Mesenchymal stem cell (in vitro differentiated cells and primary cell): ENCODE measurements around the gene ARRDC2. TPM values are rescaled to one million over a fixed set of nuclear protein-coding genes. Genes with fewer than 3 reads are reported as not detected.

Source experiments
- DNase-seq: peaks from one replicate; pipeline ENCODE4 v3.0.0-alpha.2; 2013
- H2AFZ ChIP-seq: one replicate; pipeline ENCODE4 v1.6.1; 2013; ENCODE audit warnings: low read depth, mild to moderate bottlenecking, control low read depth, inconsistent platforms, low read length, moderate library complexity
- H2AK5ac ChIP-seq: 2 replicates; pipeline ENCODE4 v1.6.1; 2013; ENCODE audit warnings: low read length, moderate library complexity, mild to moderate bottlenecking, inconsistent platforms; ENCODE audit not compliant: severe bottlenecking
- H2BK120ac ChIP-seq: one replicate; pipeline ENCODE4 v1.6.1; 2013; ENCODE audit warnings: low read depth, mild to moderate bottlenecking, inconsistent platforms, low read length, moderate library complexity
- H2BK12ac ChIP-seq, 2 experiments: one replicate each; pipeline ENCODE4 v1.6.1; 2013; ENCODE audit warnings: inconsistent platforms in 2 of 2, low read length in 2 of 2, mild to moderate bottlenecking in 2 of 2, moderate library complexity in 2 of 2, control low read depth in 1 of 2
- H2BK15ac ChIP-seq: one replicate; pipeline ENCODE4 v1.6.1; 2013; ENCODE audit warnings: mild to moderate bottlenecking, low read depth, inconsistent platforms; ENCODE audit not compliant: poor library complexity, severe bottlenecking
- H2BK5ac ChIP-seq: 2 replicates; pipeline ENCODE4 v1.6.1; 2013; ENCODE audit warnings: low read depth, mild to moderate bottlenecking, low read length, control low read depth, inconsistent platforms; ENCODE audit not compliant: poor library complexity, severe bottlenecking
- H3K14ac ChIP-seq, 2 experiments: one replicate each; pipeline ENCODE4 v1.6.1; 2013; ENCODE audit warnings: inconsistent platforms in 2 of 2, low read length in 2 of 2, control low read depth in 1 of 2, mild to moderate bottlenecking in 1 of 2, moderate library complexity in 1 of 2
- H3K18ac ChIP-seq, 2 experiments: one replicate each; pipeline ENCODE4 v1.6.1; 2013; ENCODE audit warnings: inconsistent platforms in 2 of 2, low read length in 2 of 2, control low read depth in 1 of 2, low read depth in 1 of 2, mild to moderate bottlenecking in 1 of 2
- H3K23ac ChIP-seq, 2 experiments: one replicate each; pipeline ENCODE4 v1.6.1; 2013; ENCODE audit warnings: inconsistent platforms in 2 of 2, low read length in 2 of 2, mild to moderate bottlenecking in 2 of 2, moderate library complexity in 2 of 2, control low read depth in 1 of 2
- H3K27ac ChIP-seq: 2 replicates; pipeline ENCODE4 v1.5.1; 2013; ENCODE audit warnings: mild to moderate bottlenecking, moderate library complexity, low read length, control low read depth, inconsistent platforms; ENCODE audit not compliant: poor library complexity, severe bottlenecking
- H3K27me3 ChIP-seq, 2 experiments: 2 replicates each; pipeline versions ENCODE4 v1.6.1 to v1.7.0; 2013; ENCODE audit warnings: low read length in 2 of 2, mild to moderate bottlenecking in 2 of 2, moderate library complexity in 2 of 2, control low read depth in 1 of 2, inconsistent platforms in 1 of 2; ENCODE audit not compliant: control insufficient read depth in 1 of 2, insufficient read depth in 1 of 2
- H3K36me3 ChIP-seq, 2 experiments: 2 replicates each; pipeline versions ENCODE4 v1.6.1 to v1.7.0; 2013; ENCODE audit warnings: low read length in 2 of 2, control low read depth in 1 of 2, inconsistent platforms in 1 of 2, low read depth in 1 of 2, mild to moderate bottlenecking in 1 of 2; ENCODE audit not compliant: insufficient read depth in 2 of 2, control insufficient read depth in 1 of 2
- H3K4ac ChIP-seq, 2 experiments: one replicate each; pipeline ENCODE4 v1.6.1; 2013; ENCODE audit warnings: inconsistent platforms in 2 of 2, low read length in 2 of 2, mild to moderate bottlenecking in 2 of 2, moderate library complexity in 2 of 2, control low read depth in 1 of 2, low read depth in 1 of 2
- H3K4me1 ChIP-seq: 2 replicates; pipeline ENCODE4 v1.6.1; 2013; ENCODE audit warnings: low read depth, low read length, control low read depth; ENCODE audit not compliant: control insufficient read depth, insufficient read depth
- H3K4me2 ChIP-seq: 2 replicates; pipeline ENCODE4 v1.6.1; 2013; ENCODE audit warnings: low read length, mild to moderate bottlenecking, inconsistent platforms; ENCODE audit not compliant: poor library complexity, severe bottlenecking
- H3K4me3 ChIP-seq, 2 experiments: 2 replicates each; pipeline versions ENCODE4 v1.5.1 to v1.7.0; 2013; ENCODE audit warnings: low read length in 2 of 2, mild to moderate bottlenecking in 2 of 2, control low read depth in 1 of 2, low read depth in 1 of 2; ENCODE audit not compliant: insufficient read depth in 1 of 2
- H3K79me1 ChIP-seq: replicated peaks from 2 replicates; pipeline ENCODE4 v1.6.1; 2013; ENCODE audit warnings: mild to moderate bottlenecking, control low read depth, low read length, inconsistent platforms; ENCODE audit not compliant: poor library complexity, severe bottlenecking
- H3K9ac ChIP-seq: 2 replicates; pipeline ENCODE4 v1.7.0; 2013; ENCODE audit warnings: mild to moderate bottlenecking, low read length, moderate library complexity
- H3K9me3 ChIP-seq: 2 replicates; pipeline ENCODE4 v1.7.0; 2013; ENCODE audit warnings: mild to moderate bottlenecking, low read length; ENCODE audit not compliant: control insufficient read depth
- H4K8ac ChIP-seq: one replicate; pipeline ENCODE4 v1.6.1; 2013; ENCODE audit warnings: inconsistent platforms, mild to moderate bottlenecking, low read length, moderate library complexity
- H4K91ac ChIP-seq: one replicate; pipeline ENCODE4 v1.6.1; 2013; ENCODE audit warnings: mild to moderate bottlenecking, low read length, inconsistent platforms
- WGBS: methylation state at CpG from one replicate; pipeline ENCODE4 v1.1.7; 2013; ENCODE audit warnings: mixed read lengths; 5-methylcytosine and 5-hydroxymethylcytosine counted together
- small RNA-seq: library from polyadenylated mRNA; stranded (forward); fragments of <200 nt; extraction: miRNeasy Mini kit (QIAGEN cat#:217004); gene quantifications from one replicate; pipeline ENCODE3, GENCODE V24; 2013; ENCODE audit warnings: low read depth

The ARRDC2 gene

DNA sequence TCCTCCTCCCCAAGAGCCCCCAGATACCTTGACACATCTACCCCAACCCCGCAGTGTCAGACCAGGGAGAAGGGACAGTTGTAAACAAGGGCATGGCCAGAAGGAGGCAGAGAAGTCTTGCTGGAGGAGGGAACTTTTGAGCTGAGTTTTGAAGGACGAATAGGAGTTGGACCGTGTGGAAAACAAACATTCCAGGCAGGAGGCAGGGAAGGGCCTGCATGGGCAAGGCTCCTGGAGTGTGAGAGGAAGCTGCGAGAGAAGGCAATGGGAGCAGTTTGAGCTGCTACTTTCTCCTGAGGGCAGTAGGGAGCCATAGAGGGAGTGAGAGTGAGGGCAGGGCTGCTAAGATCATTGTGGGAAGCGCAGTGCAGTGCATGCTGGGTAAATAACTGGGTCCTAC, 55.5 kb downstream of the ARRDC2 start:
- Histone ChIP-seq H2BK12ac (no peak overlapping the region), H3K4me2 (no peak overlapping the region), H2AK5ac (no peak overlapping the region), H3K4ac (no peak overlapping the region), H2BK120ac (no peak overlapping the region), H3K4me3 (no peak overlapping the region), H3K79me1 (no peaks in the 10 kb centered on the region), H2BK15ac (no peak overlapping the region), H3K9me3 (no peaks in the 10 kb centered on the region), H4K8ac (no peak overlapping the region), H2BK5ac (no peak overlapping the region), H3K23ac (no peak overlapping the region), H3K27me3 (peaks cover 6 to 31% of the 10 kb centered on the region in 2 experiments), H3K18ac (no peak overlapping the region), H3K9ac (no peak overlapping the region), H3K36me3 (no peaks in the 10 kb centered on the region), H2AFZ (no peak overlapping the region), H4K91ac (peak overlapping the region; percentile 53), H3K27ac (no peak overlapping the region), H3K14ac (no peak overlapping the region), H3K4me1 (peaks cover 2% of the 10 kb centered on the region)
- DNase-seq: peak; percentile 50
- WGBS: 58% methylated on average over 5 of the region's 5 CpGs

Small RNA genes lying within 50 kb of the gene (small RNA-seq; reads per million reads assigned to genes)
- gene RNA5SP468: not detected
